K562 (cell line): ENCODE results near the gene PPM1H. TPM values are rescaled to one million over a fixed set of nuclear protein-coding genes. Genes with fewer than 3 reads are reported as not detected.

Experiments used
- CBX2 ChIP-seq: fragments of 200-600 bp; sonication (generic); IDR thresholded peaks from one replicate; pipeline ENCODE4 v1.6.1; 2012; ENCODE audit warnings: mild to moderate bottlenecking, low read length, inconsistent platforms; ENCODE audit not compliant: insufficient read depth, poor library complexity, severe bottlenecking
- EP400 ChIP-seq: fragments of 450-650 bp; IDR thresholded peaks from 2 replicates; pipeline ENCODE4 v1.6.1; 2017; ENCODE audit warnings: antibody characterized with exemption, mild to moderate bottlenecking, moderate library complexity
- KDM5B ChIP-seq: fragments of 200-600 bp; sonication (generic); IDR thresholded peaks from 2 replicates; pipeline ENCODE4 v1.6.1; 2012; ENCODE audit warnings: low read depth, mild to moderate bottlenecking, moderate library complexity, low read length, control low read depth, inconsistent platforms; ENCODE audit not compliant: insufficient replicate concordance
- MEF2A ChIP-seq: IDR thresholded peaks from 2 replicates; pipeline ENCODE4 v1.6.1; 2011; ENCODE audit warnings: low read depth, mild to moderate bottlenecking, low read length, moderate library complexity; ENCODE audit not compliant: control insufficient read depth
- POLR2A ChIP-seq: fragments of 450-650 bp; conservative IDR thresholded peaks from 2 replicates; pipeline ENCODE4 v1.6.1; 2016
- SOX6 ChIP-seq: fragments of 450-650 bp; IDR thresholded peaks from 2 replicates; pipeline ENCODE4 v1.6.1; 2014; ENCODE audit warnings: mild to moderate bottlenecking
- TGIF2 ChIP-seq: sonication (generic); formaldehyde crosslinking; IDR thresholded peaks from 2 replicates; pipeline ENCODE4 v1.8.1; 2022; ENCODE audit warnings: mild to moderate bottlenecking, missing genetic modification reagents, moderate library complexity
- ZNF143 ChIP-seq: sonication (generic); formaldehyde crosslinking; IDR thresholded peaks from 2 replicates; pipeline ENCODE4 v1.9.0; 2022; ENCODE audit warnings: mild to moderate bottlenecking, missing genetic modification reagents
- ZNF347 ChIP-seq: fragments of 450-650 bp; formaldehyde crosslinking; IDR thresholded peaks from 2 replicates; pipeline ENCODE4 v1.4.0; 2020; ENCODE audit warnings: low read depth, mild to moderate bottlenecking, moderate library complexity
- ZNF589 ChIP-seq: fragments of 200-800 bp; sonication (Bioruptor generic); IDR thresholded peaks from 2 replicates; pipeline ENCODE4 v1.6.1; 2016; ENCODE audit warnings: low read depth, missing genetic modification characterization, missing compliant biosample characterization
- ZNF707 ChIP-seq: fragments of 250-450 bp; sonication (Bioruptor Pico); conservative IDR thresholded peaks from 2 replicates; pipeline ENCODE4 v1.8.0; 2022; ENCODE audit warnings: inconsistent platforms, mild to moderate bottlenecking, moderate library complexity
- ZZZ3 ChIP-seq: fragments of 450-650 bp; IDR thresholded peaks from 2 replicates; pipeline ENCODE4 v1.6.1; 2016; ENCODE audit warnings: antibody characterized with exemption, mild to moderate bottlenecking, moderate library complexity
- polyA plus RNA-seq, 8 experiments: library from polyadenylated mRNA; depleted of rRNA in 4 of 8; stranded (reverse) in 5 of 8; unstranded in 3 of 8; fragments of >200 nt; fragmentation: Nextera tagmentation in 2 of 8; fragmentation: Illumina TruSeq in 1 of 8; extraction: Ambion mirVana in 2 of 8; extraction: Trizol in 1 of 8; gene quantifications; 2 replicates each; pipeline versions ENCODE4 v1.2.1 to v1.2.3, GENCODE V29; 2011 to 2014; ENCODE audit warnings: inconsistent platforms in 1 of 8, missing spikeins in 1 of 8
- total RNA-seq, 7 experiments: library from RNA; depleted of rRNA in 6 of 7; stranded (reverse); fragments of >200 nt in 6 of 7; fragmentation: Illumina TruSeq in 2 of 7; extraction: Trizol in 2 of 7; gene quantifications; 2 replicates each; pipeline versions ENCODE4 v1.2.1 to v1.2.3, GENCODE V29; 2011 to 2021; ENCODE audit warnings: low replicate concordance in 1 of 7
- TF ChIP-seq, protein P1 (sequence below): sonication (generic); formaldehyde crosslinking; IDR thresholded peaks from 2 replicates; pipeline ENCODE4 v1.5.0; 2020; ENCODE audit warnings: missing genetic modification reagents
- TF ChIP-seq, protein P2 (sequence below): sonication (generic); formaldehyde crosslinking; IDR thresholded peaks from 2 replicates; pipeline ENCODE4 v1.8.0; 2022; ENCODE audit warnings: mild to moderate bottlenecking, missing genetic modification reagents
- TF ChIP-seq, protein P3 (sequence below): fragments of 200-800 bp; sonication (Bioruptor generic); IDR thresholded peaks from 2 replicates; pipeline ENCODE4 v1.6.1; 2017; ENCODE audit warnings: missing genetic modification characterization, missing compliant biosample characterization
- TF ChIP-seq, protein P4 (sequence below): fragments of 250-450 bp; sonication (Bioruptor Pico); IDR thresholded peaks from 2 replicates; pipeline ENCODE4 v1.8.0; 2022; ENCODE audit warnings: inconsistent platforms, mild to moderate bottlenecking, moderate library complexity, borderline replicate concordance
- TF ChIP-seq, protein P5 (sequence below): fragments of 450-650 bp; IDR thresholded peaks from 2 replicates; pipeline ENCODE4 v1.6.1; 2017; ENCODE audit warnings: antibody characterized with exemption

PPM1H gene
- total and polyA plus RNA-seq, 9 of the 15 experiments (the other 6 are each of a cell fraction or from before 2014, with no cell fraction given) = 5.3 to 29.3 (median 11.3) TPM

DNA sequence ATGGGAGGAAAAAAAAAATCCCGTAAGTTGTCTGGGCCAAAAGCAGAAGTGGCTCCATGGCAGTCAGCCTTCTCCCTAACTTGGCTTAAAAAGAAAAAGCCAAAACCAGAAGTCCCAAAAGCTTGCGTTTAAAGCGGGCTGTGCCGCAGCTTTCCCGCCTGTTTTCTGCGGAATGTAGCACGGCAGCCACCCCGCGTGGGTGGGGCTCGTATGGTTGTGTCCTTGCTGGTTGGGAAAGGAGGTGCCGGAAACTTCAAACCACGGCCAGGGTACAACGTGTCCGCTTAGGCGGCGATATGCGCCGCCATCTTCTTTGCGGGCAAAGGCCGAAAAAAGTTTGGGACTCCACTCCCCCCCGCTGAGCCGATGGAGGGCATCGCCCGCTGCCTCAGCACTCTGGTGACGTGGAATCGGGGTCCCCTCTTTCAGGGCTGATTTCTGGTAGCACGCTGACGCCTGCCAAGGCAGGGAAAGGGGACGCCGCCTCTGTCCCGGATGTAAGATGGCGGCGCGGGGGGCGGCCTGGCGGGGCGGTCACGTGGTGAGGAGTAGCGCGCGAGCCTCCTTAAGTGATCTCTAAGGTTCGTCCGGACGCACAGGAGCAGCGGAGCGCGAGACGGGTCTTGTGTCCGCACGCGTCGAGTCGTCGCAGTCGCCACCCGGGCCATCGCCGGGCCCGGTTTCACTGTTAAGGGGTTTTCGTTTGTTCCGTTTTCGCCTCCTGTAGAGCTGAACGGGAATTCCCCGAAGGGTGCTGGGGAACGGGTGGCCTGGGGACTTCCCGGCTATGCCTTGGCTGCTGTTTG, 332.5 kb downstream of the PPM1H start (continued):
- TF ChIP-seq KDM5B (peak; percentile 81), POLR2A (peak; percentile 87), ZNF589 (CRISPR knock-in tag) (peak; percentile 86), ZNF143 (CRISPR knock-in tag) (no peak), CBX2 (no peak), SOX6 (no peak), ZNF347 (CRISPR knock-in tag) (no peak), ZZZ3 (peak; percentile 90), TGIF2 (CRISPR knock-in tag) (0 out of 2 replicates have a peak, but pooled peaks have one; percentile 72), ZNF707 (peak; percentile 59; the same call in 1 of the 2 replicates), EP400 (peak; percentile 100), MEF2A (no peak)
- TF ChIP-seq, protein P1, sequence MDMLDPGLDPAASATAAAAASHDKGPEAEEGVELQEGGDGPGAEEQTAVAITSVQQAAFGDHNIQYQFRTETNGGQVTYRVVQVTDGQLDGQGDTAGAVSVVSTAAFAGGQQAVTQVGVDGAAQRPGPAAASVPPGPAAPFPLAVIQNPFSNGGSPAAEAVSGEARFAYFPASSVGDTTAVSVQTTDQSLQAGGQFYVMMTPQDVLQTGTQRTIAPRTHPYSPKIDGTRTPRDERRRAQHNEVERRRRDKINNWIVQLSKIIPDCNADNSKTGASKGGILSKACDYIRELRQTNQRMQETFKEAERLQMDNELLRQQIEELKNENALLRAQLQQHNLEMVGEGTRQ (CRISPR knock-in tag) = peak; percentile 95
- TF ChIP-seq, protein P2, sequence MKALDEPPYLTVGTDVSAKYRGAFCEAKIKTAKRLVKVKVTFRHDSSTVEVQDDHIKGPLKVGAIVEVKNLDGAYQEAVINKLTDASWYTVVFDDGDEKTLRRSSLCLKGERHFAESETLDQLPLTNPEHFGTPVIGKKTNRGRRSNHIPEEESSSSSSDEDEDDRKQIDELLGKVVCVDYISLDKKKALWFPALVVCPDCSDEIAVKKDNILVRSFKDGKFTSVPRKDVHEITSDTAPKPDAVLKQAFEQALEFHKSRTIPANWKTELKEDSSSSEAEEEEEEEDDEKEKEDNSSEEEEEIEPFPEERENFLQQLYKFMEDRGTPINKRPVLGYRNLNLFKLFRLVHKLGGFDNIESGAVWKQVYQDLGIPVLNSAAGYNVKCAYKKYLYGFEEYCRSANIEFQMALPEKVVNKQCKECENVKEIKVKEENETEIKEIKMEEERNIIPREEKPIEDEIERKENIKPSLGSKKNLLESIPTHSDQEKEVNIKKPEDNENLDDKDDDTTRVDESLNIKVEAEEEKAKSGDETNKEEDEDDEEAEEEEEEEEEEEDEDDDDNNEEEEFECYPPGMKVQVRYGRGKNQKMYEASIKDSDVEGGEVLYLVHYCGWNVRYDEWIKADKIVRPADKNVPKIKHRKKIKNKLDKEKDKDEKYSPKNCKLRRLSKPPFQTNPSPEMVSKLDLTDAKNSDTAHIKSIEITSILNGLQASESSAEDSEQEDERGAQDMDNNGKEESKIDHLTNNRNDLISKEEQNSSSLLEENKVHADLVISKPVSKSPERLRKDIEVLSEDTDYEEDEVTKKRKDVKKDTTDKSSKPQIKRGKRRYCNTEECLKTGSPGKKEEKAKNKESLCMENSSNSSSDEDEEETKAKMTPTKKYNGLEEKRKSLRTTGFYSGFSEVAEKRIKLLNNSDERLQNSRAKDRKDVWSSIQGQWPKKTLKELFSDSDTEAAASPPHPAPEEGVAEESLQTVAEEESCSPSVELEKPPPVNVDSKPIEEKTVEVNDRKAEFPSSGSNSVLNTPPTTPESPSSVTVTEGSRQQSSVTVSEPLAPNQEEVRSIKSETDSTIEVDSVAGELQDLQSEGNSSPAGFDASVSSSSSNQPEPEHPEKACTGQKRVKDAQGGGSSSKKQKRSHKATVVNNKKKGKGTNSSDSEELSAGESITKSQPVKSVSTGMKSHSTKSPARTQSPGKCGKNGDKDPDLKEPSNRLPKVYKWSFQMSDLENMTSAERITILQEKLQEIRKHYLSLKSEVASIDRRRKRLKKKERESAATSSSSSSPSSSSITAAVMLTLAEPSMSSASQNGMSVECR = 0 out of 2 replicates have a peak, but pooled peaks have one; percentile 32
- TF ChIP-seq, protein P3, sequence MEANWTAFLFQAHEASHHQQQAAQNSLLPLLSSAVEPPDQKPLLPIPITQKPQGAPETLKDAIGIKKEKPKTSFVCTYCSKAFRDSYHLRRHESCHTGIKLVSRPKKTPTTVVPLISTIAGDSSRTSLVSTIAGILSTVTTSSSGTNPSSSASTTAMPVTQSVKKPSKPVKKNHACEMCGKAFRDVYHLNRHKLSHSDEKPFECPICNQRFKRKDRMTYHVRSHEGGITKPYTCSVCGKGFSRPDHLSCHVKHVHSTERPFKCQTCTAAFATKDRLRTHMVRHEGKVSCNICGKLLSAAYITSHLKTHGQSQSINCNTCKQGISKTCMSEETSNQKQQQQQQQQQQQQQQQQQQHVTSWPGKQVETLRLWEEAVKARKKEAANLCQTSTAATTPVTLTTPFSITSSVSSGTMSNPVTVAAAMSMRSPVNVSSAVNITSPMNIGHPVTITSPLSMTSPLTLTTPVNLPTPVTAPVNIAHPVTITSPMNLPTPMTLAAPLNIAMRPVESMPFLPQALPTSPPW (CRISPR knock-in tag) = peak; percentile 69; the same call in 1 of the 2 replicates
- TF ChIP-seq, protein P4, sequence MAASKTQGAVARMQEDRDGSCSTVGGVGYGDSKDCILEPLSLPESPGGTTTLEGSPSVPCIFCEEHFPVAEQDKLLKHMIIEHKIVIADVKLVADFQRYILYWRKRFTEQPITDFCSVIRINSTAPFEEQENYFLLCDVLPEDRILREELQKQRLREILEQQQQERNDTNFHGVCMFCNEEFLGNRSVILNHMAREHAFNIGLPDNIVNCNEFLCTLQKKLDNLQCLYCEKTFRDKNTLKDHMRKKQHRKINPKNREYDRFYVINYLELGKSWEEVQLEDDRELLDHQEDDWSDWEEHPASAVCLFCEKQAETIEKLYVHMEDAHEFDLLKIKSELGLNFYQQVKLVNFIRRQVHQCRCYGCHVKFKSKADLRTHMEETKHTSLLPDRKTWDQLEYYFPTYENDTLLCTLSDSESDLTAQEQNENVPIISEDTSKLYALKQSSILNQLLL = no peak
- TF ChIP-seq, protein P5, sequence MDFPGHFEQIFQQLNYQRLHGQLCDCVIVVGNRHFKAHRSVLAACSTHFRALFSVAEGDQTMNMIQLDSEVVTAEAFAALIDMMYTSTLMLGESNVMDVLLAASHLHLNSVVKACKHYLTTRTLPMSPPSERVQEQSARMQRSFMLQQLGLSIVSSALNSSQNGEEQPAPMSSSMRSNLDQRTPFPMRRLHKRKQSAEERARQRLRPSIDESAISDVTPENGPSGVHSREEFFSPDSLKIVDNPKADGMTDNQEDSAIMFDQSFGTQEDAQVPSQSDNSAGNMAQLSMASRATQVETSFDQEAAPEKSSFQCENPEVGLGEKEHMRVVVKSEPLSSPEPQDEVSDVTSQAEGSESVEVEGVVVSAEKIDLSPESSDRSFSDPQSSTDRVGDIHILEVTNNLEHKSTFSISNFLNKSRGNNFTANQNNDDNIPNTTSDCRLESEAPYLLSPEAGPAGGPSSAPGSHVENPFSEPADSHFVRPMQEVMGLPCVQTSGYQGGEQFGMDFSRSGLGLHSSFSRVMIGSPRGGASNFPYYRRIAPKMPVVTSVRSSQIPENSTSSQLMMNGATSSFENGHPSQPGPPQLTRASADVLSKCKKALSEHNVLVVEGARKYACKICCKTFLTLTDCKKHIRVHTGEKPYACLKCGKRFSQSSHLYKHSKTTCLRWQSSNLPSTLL = no peak
